Measurements from ENCODE around the gene MDGA2. TPM values are rescaled to one million over a fixed set of nuclear protein-coding genes. Genes with fewer than 3 reads are reported as not detected.

The MDGA2 gene
- total RNA-seq, 2 experiments from 2014 or later, result not detected

GRCh38 chr14:47148686-47149085, 526.7 kb downstream of the MDGA2 start:
- H3K4me3 Mint-ChIP-seq, result no peak overlapping the region
- DNase-seq, result no peak
- ChIA-PET POLR2A (no interaction called here), CTCF (no interaction called here)
- no peak overlapping the region for H3K27ac Mint-ChIP-seq
- H3K36me3 Mint-ChIP-seq (ENCODE audit: low read depth), result no peaks in the 10 kb centered on the region
- H3K4me1 Mint-ChIP-seq, result no peaks in the 10 kb centered on the region
- H3K27me3 Mint-ChIP-seq, result no peaks in the 10 kb centered on the region
- H3K9me3 Mint-ChIP-seq, result peaks cover 17% of the 10 kb centered on the region

DNA sequence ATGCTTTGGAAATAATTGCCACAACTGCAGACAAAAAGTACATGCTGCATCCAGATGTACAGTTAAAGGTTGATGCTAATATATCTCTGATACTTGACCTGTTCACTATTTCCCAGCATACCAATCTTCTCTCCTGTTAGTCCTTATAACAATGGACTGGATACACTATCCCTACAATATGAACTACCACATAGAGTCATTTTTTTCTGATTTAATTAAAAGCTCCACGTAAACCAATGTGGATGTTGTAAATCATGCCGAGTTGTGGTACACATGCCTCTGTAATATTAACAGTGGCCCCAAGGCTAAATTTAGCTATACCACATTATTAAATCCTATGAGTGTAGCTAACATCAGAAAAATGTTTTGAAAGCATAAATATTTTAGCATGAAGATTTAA, 554.8 kb downstream of the MDGA2 start:
- CTCF ChIA-PET, result no interaction called here
- Mint-ChIP-seq H3K27me3 (no peaks in the 10 kb centered on the region), H3K4me1 (no peaks in the 10 kb centered on the region), H3K9me3 (peaks cover 4% of the 10 kb centered on the region), H3K27ac (no peak overlapping the region), H3K36me3 (ENCODE audit: low read depth) (no peaks in the 10 kb centered on the region), H3K4me3 (no peak overlapping the region)
- no peak for DNase-seq
- POLR2A ChIA-PET, result no interaction called here

DNA sequence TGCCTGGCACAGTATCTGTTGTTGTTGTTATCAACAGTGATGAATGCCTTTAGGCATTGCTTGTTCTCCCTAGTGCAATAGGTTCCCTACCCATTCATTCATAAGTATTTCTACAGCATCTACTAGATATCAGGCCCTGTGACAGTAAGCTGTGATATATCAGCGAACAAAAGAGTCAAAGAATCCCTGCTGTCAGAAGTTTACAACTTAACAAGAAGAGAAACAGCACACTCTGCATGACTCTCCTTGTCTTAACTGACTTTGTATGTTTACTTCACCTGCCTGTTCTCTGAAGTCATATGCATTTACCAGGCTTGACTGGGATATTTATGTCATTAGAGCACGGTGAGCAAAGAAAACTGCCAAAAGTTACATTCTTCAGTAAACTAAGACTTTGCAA, 571.6 kb downstream of the MDGA2 start:
- ChIA-PET POLR2A (no interaction called here), CTCF (no interaction called here)
- H3K27ac Mint-ChIP-seq, result no peak overlapping the region
- H3K4me1 Mint-ChIP-seq, result no peaks in the 10 kb centered on the region
- H3K4me3 Mint-ChIP-seq, result no peak overlapping the region
- peaks cover 2% of the 10 kb centered on the region for H3K36me3 Mint-ChIP-seq (ENCODE audit: low read depth)
- DNase-seq, result no peak
- H3K27me3 Mint-ChIP-seq, result no peaks in the 10 kb centered on the region
- peaks cover 15% of the 10 kb centered on the region for H3K9me3 Mint-ChIP-seq

DNA sequence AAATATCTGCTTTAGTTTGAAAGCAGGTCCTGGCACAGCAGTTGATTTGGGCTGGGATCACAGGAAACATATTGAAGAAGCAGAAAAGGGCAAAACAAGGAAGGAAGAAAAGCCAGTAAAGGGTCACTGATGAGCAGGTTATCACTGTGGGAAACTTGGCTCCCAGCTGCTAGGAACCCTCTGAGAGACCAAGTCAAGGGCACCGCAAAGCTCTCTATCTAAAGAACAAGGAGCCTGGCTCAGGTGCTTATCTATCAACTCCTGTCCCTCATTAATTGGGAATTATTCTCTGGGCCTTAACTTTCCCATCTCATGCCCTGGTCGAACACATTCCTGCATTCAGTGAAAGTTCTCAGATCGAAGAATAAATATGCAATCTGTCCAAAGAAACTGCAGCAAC, 572.9 kb downstream of the MDGA2 start:
- Mint-ChIP-seq H3K27ac (no peak overlapping the region), H3K36me3 (ENCODE audit: low read depth) (peaks cover 2% of the 10 kb centered on the region), H3K27me3 (no peaks in the 10 kb centered on the region), H3K4me3 (no peak overlapping the region), H3K9me3 (peaks cover 15% of the 10 kb centered on the region), H3K4me1 (no peaks in the 10 kb centered on the region)
- no peak for DNase-seq
- ChIA-PET POLR2A (no interaction called here), CTCF (no interaction called here)

DNA sequence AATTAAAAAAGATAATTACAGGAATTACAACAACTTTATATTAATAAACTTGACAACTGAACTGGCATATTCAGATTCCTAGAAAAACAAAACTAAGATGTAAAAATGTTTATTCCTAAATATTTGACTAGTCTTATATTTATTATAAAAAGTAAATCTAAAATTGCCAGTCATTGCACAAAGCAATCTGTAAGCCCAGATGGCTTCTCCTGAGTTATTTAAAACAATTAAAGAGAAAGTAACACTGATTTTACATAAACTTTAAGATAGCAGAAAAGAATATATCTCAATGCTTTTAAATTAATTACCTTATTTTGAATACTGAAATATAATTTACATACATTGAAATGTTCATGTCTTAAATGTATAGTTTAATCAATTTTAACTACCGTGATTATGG, 589.7 kb downstream of the MDGA2 start:
- H3K9me3 Mint-ChIP-seq, result peaks cover 2% of the 10 kb centered on the region
- H3K4me1 Mint-ChIP-seq, result no peaks in the 10 kb centered on the region
- H3K27me3 Mint-ChIP-seq, result no peaks in the 10 kb centered on the region
- H3K36me3 Mint-ChIP-seq (ENCODE audit: low read depth), result no peaks in the 10 kb centered on the region
- CTCF ChIA-PET, result no interaction called here
- POLR2A ChIA-PET, result no interaction called here
- H3K4me3 Mint-ChIP-seq, result no peak overlapping the region
- H3K27ac Mint-ChIP-seq, result no peak overlapping the region
- no peak for DNase-seq

- no peaks in the 10 kb centered on the region for H3K36me3 Mint-ChIP-seq (ENCODE audit: low read depth)
- no peak overlapping the region for H3K4me3 Mint-ChIP-seq
- CTCF ChIA-PET, result no interaction called here
- no peaks in the 10 kb centered on the region for H3K27me3 Mint-ChIP-seq
- H3K9me3 Mint-ChIP-seq, result peaks cover 6% of the 10 kb centered on the region
- POLR2A ChIA-PET, result no interaction called here
- H3K4me1 Mint-ChIP-seq, result no peaks in the 10 kb centered on the region
- no peak for DNase-seq
- H3K27ac Mint-ChIP-seq, result no peak overlapping the region
Observed at GRCh38 chr14:47065326-47065725, 610.1 kb downstream of the MDGA2 start.

DNA sequence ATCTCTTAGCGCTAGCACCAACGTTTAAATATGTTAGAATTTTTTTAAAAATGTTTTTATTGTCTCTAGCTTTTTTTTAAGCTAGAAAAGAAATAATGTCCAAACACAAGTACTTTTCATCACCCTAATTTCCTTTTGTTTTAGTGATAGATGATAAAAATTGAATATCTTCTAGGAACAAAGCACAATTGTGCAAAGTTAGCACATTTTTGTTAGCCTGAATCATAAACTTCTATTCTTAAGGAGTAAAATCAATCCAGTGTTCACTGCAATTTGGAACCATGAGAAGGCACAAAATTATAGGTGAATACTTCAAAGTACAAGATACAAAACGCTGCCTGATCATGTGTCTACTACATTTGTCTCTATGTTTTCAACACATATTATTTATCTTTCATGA, 615.4 kb downstream of the MDGA2 start:
- CTCF ChIA-PET, result no interaction called here
- H3K4me3 Mint-ChIP-seq, result no peak overlapping the region
- no peak for DNase-seq
- POLR2A ChIA-PET, result no interaction called here
- no peak overlapping the region for H3K27ac Mint-ChIP-seq
- H3K36me3 Mint-ChIP-seq (ENCODE audit: low read depth), result no peaks in the 10 kb centered on the region
- H3K4me1 Mint-ChIP-seq, result no peaks in the 10 kb centered on the region
- H3K27me3 Mint-ChIP-seq, result no peaks in the 10 kb centered on the region
- H3K9me3 Mint-ChIP-seq, result peaks cover 1% of the 10 kb centered on the region

GRCh38 chr14:47057364-47057763, 618.0 kb downstream of the MDGA2 start:
- no peaks in the 10 kb centered on the region for H3K36me3 Mint-ChIP-seq (ENCODE audit: low read depth)
- POLR2A ChIA-PET, result no interaction called here
- no peak for DNase-seq
- no peaks in the 10 kb centered on the region for H3K27me3 Mint-ChIP-seq
- H3K4me3 Mint-ChIP-seq, result no peak overlapping the region
- H3K4me1 Mint-ChIP-seq, result no peaks in the 10 kb centered on the region
- CTCF ChIA-PET, result interaction anchor here (0.6 kb wide), 1 partner anchor 1385 kb away, joined by 3 read pairs; no protein-coding TSS in a partner anchor
- H3K9me3 Mint-ChIP-seq, result peaks cover 5% of the 10 kb centered on the region
- H3K27ac Mint-ChIP-seq, result no peak overlapping the region

DNA sequence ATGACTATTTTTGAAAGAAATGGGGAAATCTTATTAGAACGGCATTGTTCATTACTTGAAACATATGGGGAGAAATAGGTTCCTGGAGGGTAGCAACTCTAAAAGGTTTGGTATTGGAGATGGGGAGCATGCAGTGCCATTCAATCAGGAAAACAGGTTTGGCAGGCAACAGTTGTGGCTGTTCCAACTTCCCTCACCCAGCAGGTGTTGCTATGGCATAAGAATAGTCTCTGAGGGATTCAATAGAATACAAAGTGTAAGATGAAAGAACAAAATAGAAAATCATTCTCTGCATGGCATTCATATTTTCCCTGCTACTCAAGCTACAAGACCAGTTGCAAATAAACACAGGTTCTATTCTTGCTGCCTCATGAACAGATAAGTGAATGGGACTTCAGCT, 630.6 kb downstream of the MDGA2 start:
- H3K4me1 Mint-ChIP-seq, result no peaks in the 10 kb centered on the region
- H3K4me3 Mint-ChIP-seq, result no peak overlapping the region
- no peaks in the 10 kb centered on the region for H3K27me3 Mint-ChIP-seq
- ChIA-PET CTCF (no interaction called here), POLR2A (no interaction called here)
- DNase-seq, result no peak
- H3K9me3 Mint-ChIP-seq, result peaks cover 3% of the 10 kb centered on the region
- no peaks in the 10 kb centered on the region for H3K36me3 Mint-ChIP-seq (ENCODE audit: low read depth)
- no peak overlapping the region for H3K27ac Mint-ChIP-seq

- no peaks in the 10 kb centered on the region for H3K36me3 Mint-ChIP-seq (ENCODE audit: low read depth)
- POLR2A ChIA-PET, result no interaction called here
Observed at GRCh38 chr14:47040550-47040949, 634.9 kb downstream of the MDGA2 start.

GRCh38 chr14:47039336-47039735, 636.1 kb downstream of the MDGA2 start:
- H3K36me3 Mint-ChIP-seq (ENCODE audit: low read depth), result no peaks in the 10 kb centered on the region
- H3K4me1 Mint-ChIP-seq, result no peaks in the 10 kb centered on the region
- ChIA-PET POLR2A (no interaction called here), CTCF (no interaction called here)
- no peaks in the 10 kb centered on the region for H3K27me3 Mint-ChIP-seq
- DNase-seq, result no peak
- no peak overlapping the region for H3K4me3 Mint-ChIP-seq
- no peak overlapping the region for H3K27ac Mint-ChIP-seq
- H3K9me3 Mint-ChIP-seq, result peaks cover 2% of the 10 kb centered on the region

More at GRCh38 chr14:47040550-47040949, 634.9 kb downstream of the MDGA2 start:
- Mint-ChIP-seq H3K4me1 (no peaks in the 10 kb centered on the region), H3K27me3 (no peaks in the 10 kb centered on the region), H3K4me3 (no peak overlapping the region), H3K9me3 (peaks cover 3% of the 10 kb centered on the region), H3K27ac (no peak overlapping the region)
- CTCF ChIA-PET, result no interaction called here
- no peak for DNase-seq

DNA sequence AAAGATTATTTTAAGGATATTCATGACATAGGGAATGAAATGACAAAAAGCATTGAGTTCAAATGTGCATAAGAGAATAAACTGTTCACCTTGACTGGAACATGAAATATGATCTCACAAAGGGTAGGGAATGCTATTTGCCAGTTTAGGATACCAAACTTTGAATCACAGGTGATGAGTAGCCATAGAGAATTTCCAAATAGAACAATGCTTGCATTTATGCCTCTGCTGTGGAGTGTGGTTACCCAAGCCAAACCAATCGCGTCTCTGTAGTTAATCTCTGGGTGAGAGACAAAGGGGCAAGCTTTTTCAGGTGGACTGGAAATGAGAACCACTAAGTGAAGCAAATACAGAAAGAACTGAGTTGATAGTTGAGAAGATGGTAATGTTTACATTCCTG, 652.7 kb downstream of the MDGA2 start:
- Mint-ChIP-seq H3K27me3 (no peaks in the 10 kb centered on the region), H3K36me3 (ENCODE audit: low read depth) (no peaks in the 10 kb centered on the region), H3K4me1 (no peaks in the 10 kb centered on the region), H3K9me3 (no peaks in the 10 kb centered on the region), H3K27ac (no peak overlapping the region), H3K4me3 (no peak overlapping the region)
- POLR2A ChIA-PET, result no interaction called here
- DNase-seq, result no peak
- CTCF ChIA-PET, result no interaction called here

DNA sequence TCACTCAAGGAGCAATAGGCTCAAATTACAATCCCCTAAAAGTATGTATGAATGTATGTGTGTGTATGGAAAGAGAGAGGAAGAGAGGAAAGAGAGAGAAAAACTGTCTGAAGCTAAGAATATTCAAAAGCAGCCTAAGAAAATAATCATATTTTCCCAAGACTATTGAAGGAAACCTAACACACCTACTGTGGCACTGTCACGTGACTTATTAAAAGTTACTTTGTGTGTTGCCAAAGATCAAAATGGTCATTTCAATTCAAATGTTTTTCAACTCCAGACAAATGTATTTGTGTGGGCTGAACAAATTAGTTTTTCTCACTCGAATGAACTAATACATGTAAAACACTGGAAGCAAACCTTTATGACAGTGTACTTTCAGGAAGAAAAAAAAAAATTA, 654.9 kb downstream of the MDGA2 start:
- CTCF ChIA-PET, result no interaction called here
- Mint-ChIP-seq H3K27me3 (no peaks in the 10 kb centered on the region), H3K4me1 (no peaks in the 10 kb centered on the region), H3K36me3 (ENCODE audit: low read depth) (no peaks in the 10 kb centered on the region), H3K27ac (no peak overlapping the region), H3K4me3 (no peak overlapping the region), H3K9me3 (no peaks in the 10 kb centered on the region)
- no peak for DNase-seq
- POLR2A ChIA-PET, result no interaction called here

- no peak for DNase-seq
- Mint-ChIP-seq H3K9me3 (peaks cover 6% of the 10 kb centered on the region), H3K36me3 (ENCODE audit: low read depth) (no peaks in the 10 kb centered on the region), H3K27ac (no peak overlapping the region), H3K4me1 (no peaks in the 10 kb centered on the region), H3K4me3 (no peak overlapping the region), H3K27me3 (no peaks in the 10 kb centered on the region)
- CTCF ChIA-PET, result no interaction called here
- POLR2A ChIA-PET, result no interaction called here
Observed at GRCh38 chr14:47012533-47013280, 662.7 kb downstream of the MDGA2 start.
